Measurements from ENCODE around the gene ITGB8. TPM values are rescaled to one million over a fixed set of nuclear protein-coding genes. Genes with fewer than 3 reads are reported as not detected.

The ITGB8 gene
- total and polyA plus RNA-seq, 4 donors, result 0.16 to 2.8 (median 0.51) TPM

- TF ChIP-seq HNF4A (conservative IDR thresholded peaks at IDR 0.05) (no peak), ZBTB33 (IDR thresholded peaks at IDR 0.05) (no peak), SP1 (IDR thresholded peaks at IDR 0.05) (no peak), NR2F2 (IDR thresholded peaks at IDR 0.05) (no peak), FOXA2 (IDR thresholded peaks at IDR 0.05) (no peak), RAD21 (IDR thresholded peaks at IDR 0.05) (no peak), TAF1 (conservative IDR thresholded peaks at IDR 0.05) (no peak), RXRA (IDR thresholded peaks at IDR 0.05) (no peak), YY1 (IDR thresholded peaks at IDR 0.05) (no peak), FOXA1 (IDR thresholded peaks at IDR 0.05) (no peak)
- TF ChIP-seq, protein P1, sequence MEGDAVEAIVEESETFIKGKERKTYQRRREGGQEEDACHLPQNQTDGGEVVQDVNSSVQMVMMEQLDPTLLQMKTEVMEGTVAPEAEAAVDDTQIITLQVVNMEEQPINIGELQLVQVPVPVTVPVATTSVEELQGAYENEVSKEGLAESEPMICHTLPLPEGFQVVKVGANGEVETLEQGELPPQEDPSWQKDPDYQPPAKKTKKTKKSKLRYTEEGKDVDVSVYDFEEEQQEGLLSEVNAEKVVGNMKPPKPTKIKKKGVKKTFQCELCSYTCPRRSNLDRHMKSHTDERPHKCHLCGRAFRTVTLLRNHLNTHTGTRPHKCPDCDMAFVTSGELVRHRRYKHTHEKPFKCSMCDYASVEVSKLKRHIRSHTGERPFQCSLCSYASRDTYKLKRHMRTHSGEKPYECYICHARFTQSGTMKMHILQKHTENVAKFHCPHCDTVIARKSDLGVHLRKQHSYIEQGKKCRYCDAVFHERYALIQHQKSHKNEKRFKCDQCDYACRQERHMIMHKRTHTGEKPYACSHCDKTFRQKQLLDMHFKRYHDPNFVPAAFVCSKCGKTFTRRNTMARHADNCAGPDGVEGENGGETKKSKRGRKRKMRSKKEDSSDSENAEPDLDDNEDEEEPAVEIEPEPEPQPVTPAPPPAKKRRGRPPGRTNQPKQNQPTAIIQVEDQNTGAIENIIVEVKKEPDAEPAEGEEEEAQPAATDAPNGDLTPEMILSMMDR (IDR thresholded peaks at IDR 0.05; ENCODE audit: low read depth, low read length, missing input control), result no peak
- TF ChIP-seq, protein P2, sequence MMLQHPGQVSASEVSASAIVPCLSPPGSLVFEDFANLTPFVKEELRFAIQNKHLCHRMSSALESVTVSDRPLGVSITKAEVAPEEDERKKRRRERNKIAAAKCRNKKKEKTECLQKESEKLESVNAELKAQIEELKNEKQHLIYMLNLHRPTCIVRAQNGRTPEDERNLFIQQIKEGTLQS (IDR thresholded peaks at IDR 0.05), result no peak
- TF ChIP-seq, protein P3, sequence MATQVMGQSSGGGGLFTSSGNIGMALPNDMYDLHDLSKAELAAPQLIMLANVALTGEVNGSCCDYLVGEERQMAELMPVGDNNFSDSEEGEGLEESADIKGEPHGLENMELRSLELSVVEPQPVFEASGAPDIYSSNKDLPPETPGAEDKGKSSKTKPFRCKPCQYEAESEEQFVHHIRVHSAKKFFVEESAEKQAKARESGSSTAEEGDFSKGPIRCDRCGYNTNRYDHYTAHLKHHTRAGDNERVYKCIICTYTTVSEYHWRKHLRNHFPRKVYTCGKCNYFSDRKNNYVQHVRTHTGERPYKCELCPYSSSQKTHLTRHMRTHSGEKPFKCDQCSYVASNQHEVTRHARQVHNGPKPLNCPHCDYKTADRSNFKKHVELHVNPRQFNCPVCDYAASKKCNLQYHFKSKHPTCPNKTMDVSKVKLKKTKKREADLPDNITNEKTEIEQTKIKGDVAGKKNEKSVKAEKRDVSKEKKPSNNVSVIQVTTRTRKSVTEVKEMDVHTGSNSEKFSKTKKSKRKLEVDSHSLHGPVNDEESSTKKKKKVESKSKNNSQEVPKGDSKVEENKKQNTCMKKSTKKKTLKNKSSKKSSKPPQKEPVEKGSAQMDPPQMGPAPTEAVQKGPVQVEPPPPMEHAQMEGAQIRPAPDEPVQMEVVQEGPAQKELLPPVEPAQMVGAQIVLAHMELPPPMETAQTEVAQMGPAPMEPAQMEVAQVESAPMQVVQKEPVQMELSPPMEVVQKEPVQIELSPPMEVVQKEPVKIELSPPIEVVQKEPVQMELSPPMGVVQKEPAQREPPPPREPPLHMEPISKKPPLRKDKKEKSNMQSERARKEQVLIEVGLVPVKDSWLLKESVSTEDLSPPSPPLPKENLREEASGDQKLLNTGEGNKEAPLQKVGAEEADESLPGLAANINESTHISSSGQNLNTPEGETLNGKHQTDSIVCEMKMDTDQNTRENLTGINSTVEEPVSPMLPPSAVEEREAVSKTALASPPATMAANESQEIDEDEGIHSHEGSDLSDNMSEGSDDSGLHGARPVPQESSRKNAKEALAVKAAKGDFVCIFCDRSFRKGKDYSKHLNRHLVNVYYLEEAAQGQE (IDR thresholded peaks at IDR 0.05), result no peak
- no peak overlapping the region for H3K27ac ChIP-seq (ENCODE audit: low read depth in 1 of 2, low read length in 2 of 2)
- no peak overlapping the region for H3K4me3 ChIP-seq (ENCODE audit: low read depth in 1 of 3, low read length in 3 of 3)
- H3K9ac ChIP-seq (ENCODE audit: low read depth in 1 of 2, low read length in 2 of 2), result no peak overlapping the region
- DNase-seq (ENCODE audit: low spot score), result no peak
- H3K4me1 ChIP-seq (ENCODE audit: control insufficient read depth in 4 of 4, insufficient read depth in 4 of 4, low read length in 3 of 4), result no peaks in the 10 kb centered on the region
- no peaks in the 10 kb centered on the region for H3K27me3 ChIP-seq (ENCODE audit: control insufficient read depth in 4 of 4, insufficient read depth in 4 of 4, low read length in 3 of 4)
- H3K36me3 ChIP-seq (ENCODE audit: control insufficient read depth in 4 of 4, insufficient read depth in 3 of 4, low read depth in 1 of 4, low read length in 3 of 4), result no peaks in the 10 kb centered on the region
- 85% methylated on average over 1 of the region's 1 CpG for WGBS
- H3K9me3 ChIP-seq (ENCODE audit: control insufficient read depth in 4 of 4, low read length in 3 of 4), result peaks cover 0 to 4% (median 0%) of the 10 kb centered on the region in 4 donors
These were observed 31.6 kb upstream of the ITGB8 start for GRCh38 chr7:20299145-20299544.

- 84% methylated on average over 6 of the region's 6 CpGs for WGBS
- no peak for DNase-seq (ENCODE audit: low spot score)
- no peaks in the 10 kb centered on the region for H3K36me3 ChIP-seq (ENCODE audit: control insufficient read depth in 4 of 4, insufficient read depth in 3 of 4, low read depth in 1 of 4, low read length in 3 of 4)
- no peak overlapping the region for H3K27ac ChIP-seq (ENCODE audit: low read depth in 1 of 2, low read length in 2 of 2)
- H3K4me1 ChIP-seq (ENCODE audit: control insufficient read depth in 4 of 4, insufficient read depth in 4 of 4, low read length in 3 of 4), result no peaks in the 10 kb centered on the region
- H3K4me3 ChIP-seq (ENCODE audit: low read depth in 1 of 3, low read length in 3 of 3), result no peak overlapping the region
- peaks cover 0 to 4% (median 0%) of the 10 kb centered on the region in 4 donors for H3K9me3 ChIP-seq (ENCODE audit: control insufficient read depth in 4 of 4, low read length in 3 of 4)
- no peak overlapping the region for H3K9ac ChIP-seq (ENCODE audit: low read depth in 1 of 2, low read length in 2 of 2)
- no peaks in the 10 kb centered on the region for H3K27me3 ChIP-seq (ENCODE audit: control insufficient read depth in 4 of 4, insufficient read depth in 4 of 4, low read length in 3 of 4)
- TF ChIP-seq, protein P1 (IDR thresholded peaks at IDR 0.05; ENCODE audit: low read depth, low read length, missing input control), result no peak
- TF ChIP-seq RAD21 (IDR thresholded peaks at IDR 0.05), result no peak
- TF ChIP-seq, protein P3 (IDR thresholded peaks at IDR 0.05), result no peak
- TF ChIP-seq RXRA (IDR thresholded peaks at IDR 0.05), result no peak
- no peak for TF ChIP-seq HNF4G (IDR thresholded peaks at IDR 0.05)
- no peak for TF ChIP-seq JUND (IDR thresholded peaks at IDR 0.05)
- no peak for TF ChIP-seq FOXA1 (IDR thresholded peaks at IDR 0.05)
- TF ChIP-seq FOXA2 (IDR thresholded peaks at IDR 0.05), result no peak
- no peak for TF ChIP-seq SP1 (IDR thresholded peaks at IDR 0.05)
- no peak for TF ChIP-seq MAX (IDR thresholded peaks at IDR 0.05)
- no peak for TF ChIP-seq EGR1 (IDR thresholded peaks at IDR 0.05; ENCODE audit: low read depth in 2 of 2)
- TF ChIP-seq NR2F2 (IDR thresholded peaks at IDR 0.05), result no peak
- no peak for TF ChIP-seq HNF4A (conservative IDR thresholded peaks at IDR 0.05)
These were observed 30.9 kb upstream of the ITGB8 start for GRCh38 chr7:20299647-20300312.
